Endothelial cell of umbilical vein (primary cell): ENCODE data around the gene USB1. TPM values are rescaled to one million over a fixed set of nuclear protein-coding genes. Genes with fewer than 3 reads are reported as not detected.

Experiments
- BruUV-seq: library from RNA; stranded (reverse); fragments of 400-500 nt; replicated peaks from 2 replicates; lab custom pipeline; 2021; lab: Mats Ljungman, UMichigan
- CTCF ChIA-PET: fragments of 300-600, 350-600 bp; sonication (Branson Sonifier 250); formaldehyde crosslinking; loops from one replicate; lab custom pipeline; 2021; ENCODE audit warnings: antibody characterized with exemption, inconsistent platforms; lab: Charles Lee
- POLR2A ChIA-PET: fragments of 300-600, 350-600 bp; sonication (Branson Sonifier 250); formaldehyde crosslinking; loops from one replicate; lab custom pipeline; 2021; ENCODE audit warnings: antibody characterized with exemption, inconsistent platforms; lab: Charles Lee
- DNase-seq: peaks from one replicate; pipeline ENCODE4 v3.0.0-alpha.2; 2011; ENCODE audit warnings: low read depth, low spot score
- FAIRE-seq: peaks from 2 replicates; lab custom pipeline; 2011; peaks lifted over from hg19 to GRCh38; lab: Jason Lieb, UNC
- H2AFZ ChIP-seq: 2 replicates; pipeline ENCODE4 v1.6.0; 2012; ENCODE audit warnings: low read depth, low read length, control low read depth, inconsistent platforms
- H3K27ac ChIP-seq: 2 replicates; pipeline ENCODE4 v1.5.1; 2011; ENCODE audit warnings: low read depth, mild to moderate bottlenecking, control low read depth, low read length, moderate library complexity; ENCODE audit not compliant: insufficient read depth
- H3K27me3 ChIP-seq, 2 experiments: 2 replicates each; pipeline versions ENCODE4 v1.6.0 to v1.6.1; 2011; ENCODE audit warnings: low read length in 2 of 2, mixed read lengths in 1 of 2; ENCODE audit not compliant: control insufficient read depth in 2 of 2, insufficient read depth in 2 of 2
- H3K36me3 ChIP-seq, 2 experiments: 2 replicates in 1 of 2; 3 replicates in 1 of 2; pipeline ENCODE4 v1.5.1; 2011; ENCODE audit warnings: low read length in 2 of 2, mild to moderate bottlenecking in 1 of 2, moderate library complexity in 1 of 2; ENCODE audit not compliant: control insufficient read depth in 2 of 2, insufficient read depth in 2 of 2; ENCODE audit errors: extremely low read depth in 1 of 2
- H3K4me1 ChIP-seq: 3 replicates; pipeline ENCODE4 v1.5.1; 2011; ENCODE audit warnings: mild to moderate bottlenecking, low read length; ENCODE audit not compliant: control insufficient read depth, insufficient read depth; ENCODE audit errors: extremely low read depth
- H3K4me2 ChIP-seq: 2 replicates; pipeline ENCODE4 v1.6.1; 2011; ENCODE audit warnings: low read length, control low read depth, mixed read lengths; ENCODE audit not compliant: insufficient read depth
- H3K4me3 ChIP-seq, 3 experiments: fragments of 200-600 bp in 1 of 3; sonication (generic), shearing (Covaris generic) in 1 of 3; replicated peaks in 1 of 3; 2 replicates each; pipeline ENCODE4 v1.5.1; 2011 to 2016; ENCODE audit warnings: control low read depth in 3 of 3, low read length in 3 of 3, mild to moderate bottlenecking in 2 of 3, inconsistent platforms in 1 of 3, low read depth in 1 of 3, moderate library complexity in 1 of 3; ENCODE audit not compliant: insufficient read depth in 1 of 3
- H3K79me2 ChIP-seq: 2 replicates; pipeline ENCODE4 v1.6.0; 2012; ENCODE audit warnings: low read length, inconsistent platforms; ENCODE audit not compliant: control insufficient read depth, insufficient read depth
- H3K9ac ChIP-seq: replicated peaks from 2 replicates; pipeline ENCODE3; 2011; ENCODE audit warnings: low read length, control low read depth; ENCODE audit not compliant: insufficient read depth; ENCODE audit errors: extremely low read depth
- H3K9me1 ChIP-seq: replicated peaks from 3 replicates; pipeline ENCODE4 v1.6.0; 2011; ENCODE audit warnings: mild to moderate bottlenecking, low read length; ENCODE audit not compliant: control insufficient read depth, insufficient read depth; ENCODE audit errors: extremely low read depth
- H3K9me3 ChIP-seq: replicated peaks from 2 replicates; pipeline ENCODE4 v1.5.1; 2012; ENCODE audit warnings: low read length, inconsistent platforms; ENCODE audit not compliant: control insufficient read depth, insufficient read depth
- H4K20me1 ChIP-seq: replicated peaks from 2 replicates; pipeline ENCODE3; 2011; ENCODE audit warnings: mild to moderate bottlenecking, low read length; ENCODE audit not compliant: control insufficient read depth, insufficient read depth; ENCODE audit errors: extremely low read depth
- EZH2 ChIP-seq: IDR thresholded peaks from 2 replicates; pipeline ENCODE4 v1.6.1; 2012; ENCODE audit warnings: borderline replicate concordance, low read depth, mild to moderate bottlenecking, moderate library complexity, low read length, inconsistent platforms; ENCODE audit not compliant: severe bottlenecking
- FOS ChIP-seq: IDR thresholded peaks from 2 replicates; pipeline ENCODE4 v1.6.1; 2011; ENCODE audit warnings: mild to moderate bottlenecking, low read length, moderate library complexity, borderline replicate concordance; ENCODE audit not compliant: insufficient read depth
- GATA2 ChIP-seq: IDR thresholded peaks from 2 replicates; pipeline ENCODE4 v1.7.0; 2011; ENCODE audit warnings: low read depth, mild to moderate bottlenecking, moderate library complexity, mixed read lengths, low read length; ENCODE audit not compliant: insufficient read length, insufficient read depth
- JUN ChIP-seq: IDR thresholded peaks from 2 replicates; pipeline ENCODE4 v1.6.1; 2011; ENCODE audit warnings: borderline replicate concordance, low read depth; ENCODE audit not compliant: insufficient read length, insufficient read depth
- MYC ChIP-seq: IDR thresholded peaks from one replicate; pipeline ENCODE4 v1.6.1; 2011; ENCODE audit warnings: mild to moderate bottlenecking, low read depth, low read length
- POLR2A ChIP-seq: IDR thresholded peaks from 2 replicates; pipeline ENCODE4 v1.6.1; 2012; ENCODE audit warnings: low read depth, mild to moderate bottlenecking, control low read depth, low read length
- POLR2AphosphoS5 ChIP-seq: IDR thresholded peaks from 2 replicates; pipeline ENCODE4 v1.6.1; 2012; ENCODE audit warnings: low read depth, mild to moderate bottlenecking, control low read depth, low read length, moderate library complexity; ENCODE audit not compliant: insufficient read depth
- dilution Hi-C: fragments of 300-500 bp; cut with MboI; formaldehyde crosslinking; loops from one replicate; pipeline ENCODE4 v1.15.0; 2019; ENCODE audit warnings: low sequenced_read_pairs; ENCODE audit not compliant: extremely low pct_ligation_motif_present
- intact Hi-C: fragments of 100-400 bp; cut with micrococcal nuclease; formaldehyde crosslinking; loops from one replicate; pipeline ENCODE4 v1.10.0; 2022
- polyA plus RNA-seq, 4 experiments: library from polyadenylated mRNA; depleted of rRNA in 3 of 4; stranded (reverse) in 3 of 4; unstranded in 1 of 4; fragments of >200 nt; gene quantifications; 2 replicates each; pipeline versions ENCODE4 v1.2.1 to v1.2.3, GENCODE V29; 2011 to 2012; ENCODE audit warnings: missing spikeins in 1 of 4
- total RNA-seq: library from RNA; stranded (reverse); gene quantifications from 2 replicates; pipeline ENCODE4 v1.2.3, GENCODE V29; 2021
- TF ChIP-seq, protein P1 (sequence below): IDR thresholded peaks from 2 replicates; pipeline ENCODE4 v1.6.1; 2011; ENCODE audit not compliant: insufficient read depth, insufficient read length
- TF ChIP-seq, protein P2 (sequence below), 2 donors: IDR thresholded peaks; 1 replicate in 1 of 2; 2 replicates in 1 of 2; pipeline ENCODE4 v1.5.1; 2011; ENCODE audit warnings: low read length in 2 of 2, mild to moderate bottlenecking in 2 of 2, moderate library complexity in 2 of 2, control low read depth in 1 of 2, inconsistent platforms in 1 of 2, low read depth in 1 of 2; ENCODE audit not compliant: insufficient read depth in 1 of 2; ENCODE audit errors: extremely low read depth in 1 of 2

Gene USB1
- total and polyA plus RNA-seq, 2 donors (not counting 3 experiments of a cell fraction or from before 2014, with no cell fraction given): 64.6 to 83.8 TPM

DNA sequence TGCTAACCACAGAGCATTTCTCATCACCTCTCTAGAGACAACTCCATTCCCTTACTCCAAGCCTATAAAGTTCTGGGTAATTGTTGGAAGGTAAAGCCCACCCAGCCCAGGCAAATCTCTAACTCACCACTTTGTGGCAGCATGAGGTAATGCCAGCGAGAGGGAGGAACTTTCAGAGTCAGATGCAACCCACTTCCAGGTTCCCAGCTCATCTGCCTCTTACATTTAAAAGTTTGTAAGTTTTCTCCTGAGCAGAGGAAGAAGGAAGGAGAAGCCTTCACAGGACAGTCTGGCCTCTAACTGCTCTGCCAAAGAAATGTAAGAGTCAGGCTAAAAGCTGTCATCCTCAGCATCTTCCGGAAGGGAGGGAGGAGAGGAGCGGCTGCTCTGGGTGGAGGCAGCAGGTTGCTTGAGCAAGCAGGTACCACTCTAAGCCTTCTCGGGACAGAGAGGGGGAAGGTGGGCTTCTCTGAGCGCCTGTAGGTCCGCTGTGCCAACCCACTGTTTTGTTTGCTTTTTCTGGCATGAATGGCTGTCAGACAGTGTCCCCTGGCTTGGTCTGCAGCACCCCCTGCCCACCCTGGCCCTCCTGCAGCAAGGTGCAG is 1.7 kb upstream of the USB1 start:
- FAIRE-seq: peak; percentile 75
- ChIA-PET POLR2A (no interaction called here), CTCF (interaction anchor here (0.7 to 3.5 kb wide), 14 partner anchors 10 to 423 kb away, joined by 3 to 36 read pairs (median 4); partner anchors contain the start of gene CFAP20)
- DNase-seq: peak; percentile 25
- Histone ChIP-seq H3K79me2 (peaks cover 4% of the 10 kb centered on the region), H3K4me2 (peak overlapping the region; percentile 53), H2AFZ (peak overlapping the region; percentile 2), H3K9ac (peak overlapping the region; percentile 68), H3K36me3 (peaks cover 2 to 14% of the 10 kb centered on the region in 2 experiments), H3K27me3 (no peaks in the 10 kb centered on the region), H3K4me3 (peak overlapping the region; percentile 25 to 90 (median 38)), H4K20me1 (no peaks in the 10 kb centered on the region), H3K9me3 (no peaks in the 10 kb centered on the region), H3K27ac (no peak overlapping the region), H3K4me1 (peaks cover 23% of the 10 kb centered on the region), H3K9me1 (no peaks in the 10 kb centered on the region)
- TF ChIP-seq POLR2A (no peak), GATA2 (no peak), POLR2AphosphoS5 (no peak), MYC (no peak), EZH2 (no peak), JUN (no peak), FOS (no peak)
- TF ChIP-seq, protein P1, sequence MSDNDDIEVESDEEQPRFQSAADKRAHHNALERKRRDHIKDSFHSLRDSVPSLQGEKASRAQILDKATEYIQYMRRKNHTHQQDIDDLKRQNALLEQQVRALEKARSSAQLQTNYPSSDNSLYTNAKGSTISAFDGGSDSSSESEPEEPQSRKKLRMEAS: no peak
- TF ChIP-seq, protein P2, sequence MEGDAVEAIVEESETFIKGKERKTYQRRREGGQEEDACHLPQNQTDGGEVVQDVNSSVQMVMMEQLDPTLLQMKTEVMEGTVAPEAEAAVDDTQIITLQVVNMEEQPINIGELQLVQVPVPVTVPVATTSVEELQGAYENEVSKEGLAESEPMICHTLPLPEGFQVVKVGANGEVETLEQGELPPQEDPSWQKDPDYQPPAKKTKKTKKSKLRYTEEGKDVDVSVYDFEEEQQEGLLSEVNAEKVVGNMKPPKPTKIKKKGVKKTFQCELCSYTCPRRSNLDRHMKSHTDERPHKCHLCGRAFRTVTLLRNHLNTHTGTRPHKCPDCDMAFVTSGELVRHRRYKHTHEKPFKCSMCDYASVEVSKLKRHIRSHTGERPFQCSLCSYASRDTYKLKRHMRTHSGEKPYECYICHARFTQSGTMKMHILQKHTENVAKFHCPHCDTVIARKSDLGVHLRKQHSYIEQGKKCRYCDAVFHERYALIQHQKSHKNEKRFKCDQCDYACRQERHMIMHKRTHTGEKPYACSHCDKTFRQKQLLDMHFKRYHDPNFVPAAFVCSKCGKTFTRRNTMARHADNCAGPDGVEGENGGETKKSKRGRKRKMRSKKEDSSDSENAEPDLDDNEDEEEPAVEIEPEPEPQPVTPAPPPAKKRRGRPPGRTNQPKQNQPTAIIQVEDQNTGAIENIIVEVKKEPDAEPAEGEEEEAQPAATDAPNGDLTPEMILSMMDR (IDR thresholded peaks at IDR 0.05; ENCODE audit: extremely low read depth in 1 of 2, insufficient read depth in 1 of 2, low read depth in 1 of 2, low read length in 2 of 2): no peak
- BruUV-seq: TSS peak; percentile 18
- dilution Hi-C loops (no loop called here), intact Hi-C loops (no loop called here)
